ENCODE measurements around the gene RSKR.

GRCh38 chr17:28662527-28662829 is 48.5 kb upstream of the RSKR start:
- TF ChIP-seq, protein P1, sequence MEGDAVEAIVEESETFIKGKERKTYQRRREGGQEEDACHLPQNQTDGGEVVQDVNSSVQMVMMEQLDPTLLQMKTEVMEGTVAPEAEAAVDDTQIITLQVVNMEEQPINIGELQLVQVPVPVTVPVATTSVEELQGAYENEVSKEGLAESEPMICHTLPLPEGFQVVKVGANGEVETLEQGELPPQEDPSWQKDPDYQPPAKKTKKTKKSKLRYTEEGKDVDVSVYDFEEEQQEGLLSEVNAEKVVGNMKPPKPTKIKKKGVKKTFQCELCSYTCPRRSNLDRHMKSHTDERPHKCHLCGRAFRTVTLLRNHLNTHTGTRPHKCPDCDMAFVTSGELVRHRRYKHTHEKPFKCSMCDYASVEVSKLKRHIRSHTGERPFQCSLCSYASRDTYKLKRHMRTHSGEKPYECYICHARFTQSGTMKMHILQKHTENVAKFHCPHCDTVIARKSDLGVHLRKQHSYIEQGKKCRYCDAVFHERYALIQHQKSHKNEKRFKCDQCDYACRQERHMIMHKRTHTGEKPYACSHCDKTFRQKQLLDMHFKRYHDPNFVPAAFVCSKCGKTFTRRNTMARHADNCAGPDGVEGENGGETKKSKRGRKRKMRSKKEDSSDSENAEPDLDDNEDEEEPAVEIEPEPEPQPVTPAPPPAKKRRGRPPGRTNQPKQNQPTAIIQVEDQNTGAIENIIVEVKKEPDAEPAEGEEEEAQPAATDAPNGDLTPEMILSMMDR (conservative IDR thresholded peaks at IDR 0.05 in 1 of 2, IDR thresholded peaks at IDR 0.05 in 1 of 2; ENCODE audit: extremely low read depth in 1 of 2, insufficient read depth in 1 of 2, low read depth in 1 of 2, low read length in 2 of 2): no peak
- no peak for TF ChIP-seq EZH2 (IDR thresholded peaks at IDR 0.05; ENCODE audit: borderline replicate concordance, low read length)

Measured in mammary epithelial cell (primary cell).